Measurements from ENCODE around the gene PRDM2. TPM values are rescaled to one million over a fixed set of nuclear protein-coding genes. Genes with fewer than 3 reads are reported as not detected.

PRDM2 gene
- total RNA-seq, 3 donors from 2014 or later: 34.7 to 56.1 (median 39.8) TPM

- TF ChIP-seq CTCF (IDR thresholded peaks at IDR 0.05): no peak
- intact Hi-C loops (cut with DNase I, micrococcal nuclease): loop anchor here in 1 of 2 donors (10.0 kb wide), 1 partner anchor 138 kb away; no protein-coding TSS in a partner anchor
- DNase-seq: peak in 1 of 3 donors; percentile 18
- H3K4me1 ChIP-seq (ENCODE audit: low read depth): peaks cover 9% of the 10 kb centered on the region
- no peaks in the 10 kb centered on the region for H3K9me3 ChIP-seq
- no peak overlapping the region for H3K4me3 ChIP-seq
- ATAC-seq: no peak
- H3K36me3 ChIP-seq (ENCODE audit: low read depth): no peaks in the 10 kb centered on the region
Measured at GRCh38 chr1:13802782-13803545, 103.0 kb downstream of the PRDM2 start.

GRCh38 chr1:13803546-13804239 is 103.7 kb downstream of the PRDM2 start:
- intact Hi-C loops (cut with DNase I, micrococcal nuclease): loop anchor here in 1 of 2 donors (10.0 kb wide), 1 partner anchor 139 kb away; no protein-coding TSS in a partner anchor
- peaks cover 9% of the 10 kb centered on the region for H3K4me1 ChIP-seq (ENCODE audit: low read depth)
- ATAC-seq (no peak), DNase-seq (no peak)
- no peak for TF ChIP-seq CTCF (IDR thresholded peaks at IDR 0.05)
- H3K4me3 ChIP-seq: no peak overlapping the region
- H3K9me3 ChIP-seq: no peaks in the 10 kb centered on the region
- no peaks in the 10 kb centered on the region for H3K36me3 ChIP-seq (ENCODE audit: low read depth)

DNA sequence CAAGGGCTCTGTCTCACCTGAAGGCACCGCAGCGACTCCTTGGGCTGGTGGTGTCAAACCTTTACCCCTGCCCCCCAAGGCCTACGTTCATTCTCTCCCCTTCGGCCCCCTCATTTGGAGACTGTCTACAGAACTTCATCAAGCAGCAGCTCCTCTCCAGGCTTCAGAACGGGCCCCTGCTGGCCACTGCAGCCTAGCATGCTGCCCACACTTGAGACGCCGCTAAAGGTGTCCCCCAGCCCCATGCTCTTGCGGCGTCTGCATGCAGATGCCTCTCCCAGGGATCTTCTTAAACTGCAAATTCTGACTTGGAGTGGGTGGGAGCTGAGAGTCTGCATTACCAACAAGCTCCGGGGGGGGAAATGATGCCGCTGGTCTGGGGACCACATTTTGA is 104.2 kb downstream of the PRDM2 start:
- no peak for TF ChIP-seq CTCF (IDR thresholded peaks at IDR 0.05)
- Histone ChIP-seq H3K4me3 (no peak overlapping the region), H3K36me3 (ENCODE audit: low read depth) (no peaks in the 10 kb centered on the region), H3K9me3 (no peaks in the 10 kb centered on the region), H3K4me1 (ENCODE audit: low read depth) (peaks cover 9% of the 10 kb centered on the region)
- DNase-seq (no peak), ATAC-seq (no peak)
- intact Hi-C loops (cut with DNase I, micrococcal nuclease): loop anchor here in 1 of 2 donors (10.0 kb wide), 1 partner anchor 139 kb away; no protein-coding TSS in a partner anchor

- TF ChIP-seq CTCF (IDR thresholded peaks at IDR 0.05): no peak
- H3K4me3 ChIP-seq: no peak overlapping the region
- intact Hi-C loops (cut with DNase I, micrococcal nuclease): loop anchor here in 1 of 2 donors (10.0 kb wide), 1 partner anchor 141 kb away; no protein-coding TSS in a partner anchor
Measured at GRCh38 chr1:13805431-13805830, 105.4 kb downstream of the PRDM2 start.

GRCh38 chr1:13806108-13806507 is 106.1 kb downstream of the PRDM2 start:
- Histone ChIP-seq H3K9me3 (no peaks in the 10 kb centered on the region), H3K36me3 (ENCODE audit: low read depth) (no peaks in the 10 kb centered on the region), H3K4me3 (no peak overlapping the region), H3K4me1 (ENCODE audit: low read depth) (peaks cover 5% of the 10 kb centered on the region)
- TF ChIP-seq CTCF (IDR thresholded peaks at IDR 0.05): no peak
- intact Hi-C loops (cut with DNase I, micrococcal nuclease): loop anchor here in 1 of 2 donors (10.0 kb wide), 1 partner anchor 141 kb away; no protein-coding TSS in a partner anchor
- no peak for ATAC-seq
- DNase-seq: no peak

More at GRCh38 chr1:13805431-13805830, 105.4 kb downstream of the PRDM2 start:
- no peaks in the 10 kb centered on the region for H3K36me3 ChIP-seq (ENCODE audit: low read depth)
- no peak for ATAC-seq
- no peaks in the 10 kb centered on the region for H3K9me3 ChIP-seq
- no peak for DNase-seq
- peaks cover 5% of the 10 kb centered on the region for H3K4me1 ChIP-seq (ENCODE audit: low read depth)
